Prostate gland (tissue), 2 donors: ENCODE results near the gene OSBPL1A. TPM values are rescaled to one million over a fixed set of nuclear protein-coding genes. Genes with fewer than 3 reads are reported as not detected.

ENCODE experiments used
- DNase-seq: peaks from one replicate; pipeline ENCODE4 v3.0.0-alpha.2; 2019; ENCODE audit warnings: low spot score
- H3K27ac ChIP-seq, 2 donors: fragments of 200-600 bp; sonication (generic); 2 replicates each; pipeline ENCODE4 v1.5.1; 2017 to 2019
- H3K27me3 ChIP-seq: fragments of 200-600 bp; sonication (generic); replicated peaks from 2 replicates; pipeline ENCODE4 v1.5.1; 2019; ENCODE audit not compliant: insufficient read depth
- H3K36me3 ChIP-seq, 2 donors: fragments of 200-600 bp; sonication (generic); 1 replicate in 1 of 2; 2 replicates in 1 of 2; pipeline versions ENCODE4 v1.5.1 to v1.8.1; 2017 to 2019
- H3K4me1 ChIP-seq: fragments of 200-600 bp; sonication (generic); replicated peaks from 2 replicates; pipeline ENCODE4 v1.5.1; 2019
- H3K4me3 ChIP-seq, 2 donors: fragments of 200-600 bp; sonication (generic); 2 replicates each; pipeline ENCODE4 v1.5.1; 2017 to 2019
- H3K9me3 ChIP-seq: fragments of 200-600 bp; sonication (generic); 2 replicates; pipeline ENCODE4 v1.5.1; 2017
- CTCF ChIP-seq, 4 experiments: fragments of 200-600 bp in 2 of 4; fragments of 450-650 bp in 2 of 4; sonication (generic) in 2 of 4; IDR thresholded peaks; 1 replicate in 3 of 4; 2 replicates in 1 of 4; pipeline ENCODE4 v1.5.1; 2016 to 2019; ENCODE audit warnings: antibody characterized with exemption in 4 of 4, mild to moderate bottlenecking in 2 of 4, moderate library complexity in 2 of 4
- POLR2A ChIP-seq: fragments of 450-650 bp; IDR thresholded peaks from one replicate; pipeline ENCODE4 v1.6.1; 2016; ENCODE audit warnings: antibody characterized with exemption, mild to moderate bottlenecking
- POLR2AphosphoS5 ChIP-seq: sonication (generic); formaldehyde crosslinking; IDR thresholded peaks from one replicate; pipeline ENCODE4 v1.6.1; 2017; ENCODE audit warnings: antibody characterized with exemption
- WGBS: methylation state at CpG from one replicate; pipeline ENCODE4 v1.1.5; 2018; 5-methylcytosine and 5-hydroxymethylcytosine counted together
- intact Hi-C: fragments of 100-400 bp; cut with DNase I; formaldehyde crosslinking; loops from one replicate; pipeline ENCODE4 v1.14.2; 2022
- total RNA-seq, 2 donors: library from RNA; depleted of rRNA; stranded (reverse); fragments of >200 nt; gene quantifications; one replicate each; pipeline ENCODE4 v1.1.0, GENCODE V29; 2016

The OSBPL1A gene
- total RNA-seq, 2 donors from 2014 or later, result 33.7 to 39.1 TPM

GRCh38 chr18:24413148-24413547 is 15.5 kb upstream of the OSBPL1A start:
- H3K9me3 ChIP-seq, result no peaks in the 10 kb centered on the region
- no peaks in the 10 kb centered on the region for H3K27me3 ChIP-seq
- H3K4me3 ChIP-seq, result no peak overlapping the region
- intact Hi-C loops, result no loop called here
- H3K36me3 ChIP-seq, result no peaks in the 10 kb centered on the region
- no peaks in the 10 kb centered on the region for H3K4me1 ChIP-seq
- WGBS, result 80% methylated on average over 2 of the region's 2 CpGs
- no peak overlapping the region for H3K27ac ChIP-seq
- TF ChIP-seq POLR2AphosphoS5, result no peak
- no peak for TF ChIP-seq POLR2A
- TF ChIP-seq CTCF (IDR thresholded peaks at IDR 0.05), result no peak
- DNase-seq, result no peak

GRCh38 chr18:24408496-24408895 is 10.9 kb upstream of the OSBPL1A start:
- 92% methylated on average over 2 of the region's 2 CpGs for WGBS
- no peak overlapping the region for H3K27ac ChIP-seq
- no peak for DNase-seq
- no peaks in the 10 kb centered on the region for H3K36me3 ChIP-seq
- no peak overlapping the region for H3K4me3 ChIP-seq
- no peaks in the 10 kb centered on the region for H3K27me3 ChIP-seq
- intact Hi-C loops, result no loop called here
- TF ChIP-seq CTCF (IDR thresholded peaks at IDR 0.05), result no peak
- TF ChIP-seq POLR2A, result no peak
- TF ChIP-seq POLR2AphosphoS5, result no peak
- H3K9me3 ChIP-seq, result no peaks in the 10 kb centered on the region
- no peaks in the 10 kb centered on the region for H3K4me1 ChIP-seq

GRCh38 chr18:24404591-24404990 is 7.0 kb upstream of the OSBPL1A start:
- H3K36me3 ChIP-seq, result no peaks in the 10 kb centered on the region
- intact Hi-C loops, result no loop called here
- no peaks in the 10 kb centered on the region for H3K4me1 ChIP-seq
- TF ChIP-seq POLR2AphosphoS5 (no peak), POLR2A (no peak), CTCF (IDR thresholded peaks at IDR 0.05) (no peak)
- H3K27ac ChIP-seq, result no peak overlapping the region
- WGBS, result 94% methylated on average over 3 of the region's 3 CpGs
- no peaks in the 10 kb centered on the region for H3K27me3 ChIP-seq
- DNase-seq, result no peak
- H3K4me3 ChIP-seq, result no peak overlapping the region
- no peaks in the 10 kb centered on the region for H3K9me3 ChIP-seq

GRCh38 chr18:24403076-24403475 is 5.5 kb upstream of the OSBPL1A start:
- no peaks in the 10 kb centered on the region for H3K9me3 ChIP-seq
- intact Hi-C loops, result no loop called here
- 82% methylated on average over 5 of the region's 5 CpGs for WGBS
- no peak overlapping the region for H3K27ac ChIP-seq
- no peaks in the 10 kb centered on the region for H3K4me1 ChIP-seq
- TF ChIP-seq POLR2AphosphoS5 (no peak), CTCF (IDR thresholded peaks at IDR 0.05) (no peak), POLR2A (no peak)
- DNase-seq, result no peak
- H3K27me3 ChIP-seq, result no peaks in the 10 kb centered on the region
- H3K36me3 ChIP-seq, result no peaks in the 10 kb centered on the region
- H3K4me3 ChIP-seq, result no peak overlapping the region

GRCh38 chr18:24402209-24402785 is 4.7 kb upstream of the OSBPL1A start:
- 75% methylated on average over 6 of the region's 6 CpGs for WGBS
- DNase-seq, result no peak
- no peaks in the 10 kb centered on the region for H3K27me3 ChIP-seq
- intact Hi-C loops, result no loop called here
- no peak overlapping the region for H3K4me3 ChIP-seq
- H3K27ac ChIP-seq, result no peak overlapping the region
- no peaks in the 10 kb centered on the region for H3K9me3 ChIP-seq
- H3K36me3 ChIP-seq, result no peaks in the 10 kb centered on the region
- TF ChIP-seq POLR2A (no peak), POLR2AphosphoS5 (no peak), CTCF (IDR thresholded peaks at IDR 0.05) (no peak)
- H3K4me1 ChIP-seq, result no peaks in the 10 kb centered on the region
